HCT116 (cell line): ENCODE results near the gene PYGB. TPM values are rescaled to one million over a fixed set of nuclear protein-coding genes. Genes with fewer than 3 reads are reported as not detected.

ENCODE experiments used
- ATAC-seq: fragments of 200-7000 bp; cut with Tn5 transposase; 2 replicates; pipeline ENCODE4 v1.9.1; 2020; ENCODE audit warnings: mild to moderate bottlenecking, moderate library complexity
- BruUV-seq: library from RNA; stranded (reverse); fragments of 400-500 nt; replicated peaks from 2 replicates; lab custom pipeline; 2021; lab: Mats Ljungman, UMichigan
- CTCF ChIA-PET: fragments of 300-600 bp; sonication (Branson Sonifier 250); formaldehyde crosslinking; loops from one replicate; lab custom pipeline; 2021; ENCODE audit warnings: antibody characterized with exemption; lab: Charles Lee
- POLR2A ChIA-PET: fragments of 300-600, 350-600 bp; sonication (Branson Sonifier 250); formaldehyde crosslinking; loops from one replicate; lab custom pipeline; 2021; ENCODE audit warnings: antibody characterized with exemption; lab: Charles Lee
- RAD21 ChIA-PET, 2 experiments: fragments of 300-600 bp; sonication (Branson Sonifier 250); formaldehyde crosslinking; loops; one replicate each; lab custom pipeline; 2023; ENCODE audit warnings: low total read pairs in 2 of 2; ENCODE audit not compliant: uncharacterized antibody in 2 of 2, unreplicated experiment in 2 of 2, low non-redundant PET in 1 of 2; lab: Charles Lee
- DNase-seq: peaks from one replicate; pipeline ENCODE4 v3.0.0-alpha.2; 2010; ENCODE audit warnings: low read depth, low spot score
- H2AFZ ChIP-seq: fragments of 200-600 bp; shearing (Covaris generic), sonication (generic); 2 replicates; pipeline ENCODE4 v1.6.1; 2017; ENCODE audit warnings: low read depth, mixed run types, mixed read lengths, antibody characterized with exemption, low read length; ENCODE audit not compliant: poor library complexity, severe bottlenecking
- H3K27ac ChIP-seq: 2 replicates; pipeline ENCODE4 v1.5.1; 2012; ENCODE audit warnings: low read depth, low read length
- H3K27me3 ChIP-seq: fragments of 200-600 bp; sonication (generic); 2 replicates; pipeline ENCODE4 v1.6.1; 2016; ENCODE audit warnings: mixed run types, low read length, mixed read lengths; ENCODE audit not compliant: insufficient read depth
- H3K36me3 ChIP-seq, 2 experiments: fragments of 200-500 bp in 1 of 2; fragments of 200-600 bp in 1 of 2; sonication (Bioruptor generic) in 1 of 2; sonication (generic) in 1 of 2; 2 replicates each; pipeline versions ENCODE4 v1.5.1 to v1.6.1; 2014 to 2016; ENCODE audit warnings: low read length in 2 of 2, inconsistent platforms in 1 of 2, mixed read lengths in 1 of 2, mixed run types in 1 of 2; ENCODE audit not compliant: insufficient read depth in 2 of 2, control insufficient read depth in 1 of 2
- H3K4me1 ChIP-seq, 2 experiments: fragments of 200-600 bp in 1 of 2; sonication (generic) in 1 of 2; 2 replicates each; pipeline versions ENCODE4 v1.5.1 to v1.6.1; 2012 to 2017; ENCODE audit warnings: low read length in 2 of 2, inconsistent platforms in 1 of 2, mild to moderate bottlenecking in 1 of 2, mixed read lengths in 1 of 2, mixed run types in 1 of 2, moderate library complexity in 1 of 2; ENCODE audit not compliant: insufficient read depth in 2 of 2, control insufficient read depth in 1 of 2
- H3K4me2 ChIP-seq: fragments of 200-600 bp; sonication (generic); 2 replicates; pipeline ENCODE4 v1.6.1; 2017; ENCODE audit warnings: mixed run types, low read length, mixed read lengths
- H3K4me3 ChIP-seq, 2 experiments: fragments of 200-600 bp in 1 of 2; sonication (generic) in 1 of 2; replicated peaks in 1 of 2; 2 replicates each; pipeline ENCODE4 v1.5.1; 2011 to 2016; ENCODE audit warnings: low read length in 2 of 2, control low read depth in 1 of 2, low read depth in 1 of 2, mild to moderate bottlenecking in 1 of 2, mixed read lengths in 1 of 2, mixed run types in 1 of 2
- H3K79me2 ChIP-seq: fragments of 200-600 bp; sonication (generic); 2 replicates; pipeline ENCODE4 v1.6.1; 2017; ENCODE audit warnings: mild to moderate bottlenecking, mixed run types, low read length, moderate library complexity, mixed read lengths; ENCODE audit not compliant: insufficient read depth
- H3K9ac ChIP-seq: fragments of 200-600 bp; sonication (generic); 2 replicates; pipeline ENCODE4 v1.6.1; 2016; ENCODE audit warnings: low read length, mixed read lengths
- H3K9me2 ChIP-seq: fragments of 200-600 bp; sonication (generic), shearing (Covaris generic); 2 replicates; pipeline ENCODE4 v1.6.1; 2017; ENCODE audit warnings: mixed run types, mild to moderate bottlenecking, moderate library complexity; ENCODE audit not compliant: insufficient read depth
- H3K9me3 ChIP-seq, 2 experiments: fragments of 200-500 bp in 1 of 2; fragments of 200-600 bp in 1 of 2; sonication (Bioruptor generic) in 1 of 2; sonication (generic) in 1 of 2; 2 replicates each; pipeline ENCODE4 v1.6.1; 2014 to 2017; ENCODE audit warnings: low read length in 2 of 2, mixed read lengths in 2 of 2, inconsistent platforms in 1 of 2, low read depth in 1 of 2, mild to moderate bottlenecking in 1 of 2, mixed run types in 1 of 2, moderate library complexity in 1 of 2; ENCODE audit not compliant: control insufficient read depth in 1 of 2, insufficient read depth in 1 of 2
- H4K20me1 ChIP-seq: fragments of 200-600 bp; sonication (generic), shearing (Covaris generic); 2 replicates; pipeline ENCODE4 v1.6.1; 2017; ENCODE audit warnings: mixed run types, mild to moderate bottlenecking, moderate library complexity; ENCODE audit not compliant: insufficient read depth
- CBX3 ChIP-seq: IDR thresholded peaks from 2 replicates; pipeline ENCODE4 v1.6.1; 2012; ENCODE audit warnings: low read depth
- CEBPB ChIP-seq: IDR thresholded peaks from 2 replicates; pipeline ENCODE4 v1.6.1; 2012; ENCODE audit warnings: low read depth
- CTCF ChIP-seq, 3 experiments: fragments of 200-600 bp in 1 of 3; sonication (generic) in 1 of 3; IDR thresholded peaks in 2 of 3; conservative IDR thresholded peaks in 1 of 3; 2 replicates each; pipeline ENCODE4 v1.5.1; 2012 to 2017; ENCODE audit warnings: low read depth in 2 of 3, low read length in 2 of 3, antibody characterized with exemption in 1 of 3, borderline replicate concordance in 1 of 3, control low read depth in 1 of 3, mild to moderate bottlenecking in 1 of 3, mixed read lengths in 1 of 3, mixed run types in 1 of 3, moderate library complexity in 1 of 3; ENCODE audit not compliant: insufficient read depth in 1 of 3
- EGR1 ChIP-seq: IDR thresholded peaks from 2 replicates; pipeline ENCODE4 v1.6.1; 2012; ENCODE audit warnings: low read depth
- ELF1 ChIP-seq: IDR thresholded peaks from 2 replicates; pipeline ENCODE4 v1.6.1; 2012; ENCODE audit warnings: low read depth, borderline replicate concordance
- EZH2phosphoT487 ChIP-seq: fragments of 200-600 bp; IDR thresholded peaks from 2 replicates; pipeline ENCODE4 v1.6.1; 2018; ENCODE audit warnings: antibody characterized with exemption, borderline replicate concordance
- FOSL1 ChIP-seq: IDR thresholded peaks from 2 replicates; pipeline ENCODE4 v1.6.1; 2012; ENCODE audit warnings: low read depth
- JUND ChIP-seq: IDR thresholded peaks from 2 replicates; pipeline ENCODE4 v1.6.1; 2012
- MAX ChIP-seq: IDR thresholded peaks from 2 replicates; pipeline ENCODE4 v1.6.1; 2012
- POLR2A ChIP-seq: IDR thresholded peaks from 2 replicates; pipeline ENCODE4 v1.7.0; 2011; ENCODE audit warnings: borderline replicate concordance; ENCODE audit not compliant: insufficient read depth, insufficient read length; ENCODE audit errors: extremely low read depth
- POLR2AphosphoS5 ChIP-seq: IDR thresholded peaks from 2 replicates; pipeline ENCODE4 v1.6.1; 2011; ENCODE audit warnings: mild to moderate bottlenecking, low read depth, low read length, moderate library complexity
- SIN3A ChIP-seq: IDR thresholded peaks from 2 replicates; pipeline ENCODE4 v1.6.1; 2012; ENCODE audit warnings: low read depth
- SP1 ChIP-seq: IDR thresholded peaks from 2 replicates; pipeline ENCODE4 v1.6.1; 2012; ENCODE audit warnings: low read depth
- SRF ChIP-seq: IDR thresholded peaks from 2 replicates; pipeline ENCODE4 v1.6.1; 2012; ENCODE audit warnings: low read depth
- TCF7L2 ChIP-seq: IDR thresholded peaks from 2 replicates; pipeline ENCODE4 v1.7.0; 2011; ENCODE audit warnings: borderline replicate concordance, inconsistent platforms; ENCODE audit not compliant: insufficient read depth, insufficient read length; ENCODE audit errors: extremely low read depth
- YY1 ChIP-seq: IDR thresholded peaks from 2 replicates; pipeline ENCODE4 v1.6.1; 2011; ENCODE audit warnings: low read length, low read depth, moderate library complexity, mild to moderate bottlenecking; ENCODE audit not compliant: insufficient replicate concordance; ENCODE audit errors: extremely low read depth
- ZFX ChIP-seq: fragments of 450-650 bp; IDR thresholded peaks from 2 replicates; pipeline ENCODE4 v1.6.1; 2017
- ZNF274 ChIP-seq: fragments of 200-500 bp; sonication (Bioruptor generic); IDR thresholded peaks from 2 replicates; pipeline ENCODE4 v1.6.1; 2014; ENCODE audit warnings: mild to moderate bottlenecking, low read depth, low read length, inconsistent platforms
- intact Hi-C: fragments of 100-400 bp; cut with micrococcal nuclease; formaldehyde crosslinking; loops from 2 replicates; pipeline ENCODE4 v1.10.0; 2022
- total RNA-seq: library from RNA; stranded (reverse); gene quantifications from one replicate; pipeline ENCODE4 v1.2.1, GENCODE V29; 2021; ENCODE audit not compliant: unreplicated experiment
- TF ChIP-seq, protein P1 (sequence below): IDR thresholded peaks from 2 replicates; pipeline ENCODE4 v1.6.1; 2012
- TF ChIP-seq, protein P2 (sequence below): IDR thresholded peaks from 2 replicates; pipeline ENCODE4 v1.6.1; 2012; ENCODE audit warnings: low read depth

Gene PYGB
- total RNA-seq, 1 experiment from 2014 or later = 87.8 TPM

DNA sequence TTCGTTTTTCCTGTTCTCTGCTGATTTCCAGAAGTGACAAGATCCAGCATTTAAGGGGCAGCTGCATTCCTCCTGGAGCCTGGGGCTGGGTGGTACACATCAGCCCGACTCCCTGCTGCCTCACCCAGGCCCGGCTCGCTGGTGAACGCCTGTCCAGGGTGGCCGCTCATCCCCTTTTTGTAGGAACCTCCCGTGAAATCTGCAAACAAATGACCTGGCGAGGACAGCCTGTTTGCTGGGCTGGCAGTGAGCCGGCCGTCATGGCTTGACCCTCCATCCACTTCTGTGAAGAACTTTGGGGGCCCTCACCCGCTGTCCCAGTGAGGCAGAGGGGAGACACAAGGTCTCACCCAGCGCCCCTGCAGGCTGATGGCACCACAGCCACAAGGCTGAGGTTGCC is 39.0 kb downstream of the PYGB start (continued):
- no peak for TF ChIP-seq CTCF (IDR thresholded peaks at IDR 0.05 in 2 of 3, conservative IDR thresholded peaks at IDR 0.05 in 1 of 3; ENCODE audit: borderline replicate concordance in 1 of 3, insufficient read depth in 1 of 3, low read depth in 2 of 3, low read length in 2 of 3)
- no peak for TF ChIP-seq SRF
- TF ChIP-seq ELF1 = no peak
- TF ChIP-seq, protein P1, sequence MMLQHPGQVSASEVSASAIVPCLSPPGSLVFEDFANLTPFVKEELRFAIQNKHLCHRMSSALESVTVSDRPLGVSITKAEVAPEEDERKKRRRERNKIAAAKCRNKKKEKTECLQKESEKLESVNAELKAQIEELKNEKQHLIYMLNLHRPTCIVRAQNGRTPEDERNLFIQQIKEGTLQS = no peak
- TF ChIP-seq EZH2phosphoT487 = no peak
- TF ChIP-seq CBX3 = no peak
- no peak for TF ChIP-seq TCF7L2
- no peak for TF ChIP-seq SIN3A
- TF ChIP-seq EGR1 = no peak

- H4K20me1 ChIP-seq = no peaks in the 10 kb centered on the region
- H3K27ac ChIP-seq = no peak overlapping the region
- no peaks in the 10 kb centered on the region for H3K9me3 ChIP-seq
- intact Hi-C loops = no loop called here
- ChIA-PET RAD21 (no interaction called here), CTCF (no interaction called here), POLR2A (no interaction called here)
- no peak for TF ChIP-seq FOSL1
- TF ChIP-seq POLR2AphosphoS5 = no peak
- no peak for TF ChIP-seq CEBPB
- TF ChIP-seq YY1 = no peak
- no peak for TF ChIP-seq ZFX
- TF ChIP-seq CBX3 = no peak
- no peak for TF ChIP-seq TCF7L2
- no peak for TF ChIP-seq ELF1
- TF ChIP-seq ZNF274 = no peak
- no peak for TF ChIP-seq POLR2A
- no peak for TF ChIP-seq SIN3A
- no peak for TF ChIP-seq MAX
- TF ChIP-seq SRF = no peak
- TF ChIP-seq, protein P2, sequence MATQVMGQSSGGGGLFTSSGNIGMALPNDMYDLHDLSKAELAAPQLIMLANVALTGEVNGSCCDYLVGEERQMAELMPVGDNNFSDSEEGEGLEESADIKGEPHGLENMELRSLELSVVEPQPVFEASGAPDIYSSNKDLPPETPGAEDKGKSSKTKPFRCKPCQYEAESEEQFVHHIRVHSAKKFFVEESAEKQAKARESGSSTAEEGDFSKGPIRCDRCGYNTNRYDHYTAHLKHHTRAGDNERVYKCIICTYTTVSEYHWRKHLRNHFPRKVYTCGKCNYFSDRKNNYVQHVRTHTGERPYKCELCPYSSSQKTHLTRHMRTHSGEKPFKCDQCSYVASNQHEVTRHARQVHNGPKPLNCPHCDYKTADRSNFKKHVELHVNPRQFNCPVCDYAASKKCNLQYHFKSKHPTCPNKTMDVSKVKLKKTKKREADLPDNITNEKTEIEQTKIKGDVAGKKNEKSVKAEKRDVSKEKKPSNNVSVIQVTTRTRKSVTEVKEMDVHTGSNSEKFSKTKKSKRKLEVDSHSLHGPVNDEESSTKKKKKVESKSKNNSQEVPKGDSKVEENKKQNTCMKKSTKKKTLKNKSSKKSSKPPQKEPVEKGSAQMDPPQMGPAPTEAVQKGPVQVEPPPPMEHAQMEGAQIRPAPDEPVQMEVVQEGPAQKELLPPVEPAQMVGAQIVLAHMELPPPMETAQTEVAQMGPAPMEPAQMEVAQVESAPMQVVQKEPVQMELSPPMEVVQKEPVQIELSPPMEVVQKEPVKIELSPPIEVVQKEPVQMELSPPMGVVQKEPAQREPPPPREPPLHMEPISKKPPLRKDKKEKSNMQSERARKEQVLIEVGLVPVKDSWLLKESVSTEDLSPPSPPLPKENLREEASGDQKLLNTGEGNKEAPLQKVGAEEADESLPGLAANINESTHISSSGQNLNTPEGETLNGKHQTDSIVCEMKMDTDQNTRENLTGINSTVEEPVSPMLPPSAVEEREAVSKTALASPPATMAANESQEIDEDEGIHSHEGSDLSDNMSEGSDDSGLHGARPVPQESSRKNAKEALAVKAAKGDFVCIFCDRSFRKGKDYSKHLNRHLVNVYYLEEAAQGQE = no peak
- TF ChIP-seq JUND = no peak
- no peak for TF ChIP-seq SP1
- ATAC-seq (no peak), DNase-seq (no peak)
- H3K27me3 ChIP-seq = no peaks in the 10 kb centered on the region
- no peak overlapping the region for H2AFZ ChIP-seq
- no TSS peak for BruUV-seq
- H3K79me2 ChIP-seq = no peaks in the 10 kb centered on the region
- no peak overlapping the region for H3K4me3 ChIP-seq
- peaks cover 6 to 10% of the 10 kb centered on the region in 2 experiments; a peak in 3 of 4 replicates for H3K36me3 ChIP-seq
- no peak overlapping the region for H3K9ac ChIP-seq
- no peak overlapping the region for H3K4me2 ChIP-seq
- H3K4me1 ChIP-seq = no peaks in the 10 kb centered on the region
- no peaks in the 10 kb centered on the region for H3K9me2 ChIP-seq
Measured at GRCh38 chr20:25287631-25288290, 39.9 kb downstream of the PYGB start.
